Measurements from ENCODE around the gene HIVEP3. TPM values are rescaled to one million over a fixed set of nuclear protein-coding genes. Genes with fewer than 3 reads are reported as not detected.

The HIVEP3 gene
- total RNA-seq, 1 donor from 2014 or later, result 5.7 TPM

DNA sequence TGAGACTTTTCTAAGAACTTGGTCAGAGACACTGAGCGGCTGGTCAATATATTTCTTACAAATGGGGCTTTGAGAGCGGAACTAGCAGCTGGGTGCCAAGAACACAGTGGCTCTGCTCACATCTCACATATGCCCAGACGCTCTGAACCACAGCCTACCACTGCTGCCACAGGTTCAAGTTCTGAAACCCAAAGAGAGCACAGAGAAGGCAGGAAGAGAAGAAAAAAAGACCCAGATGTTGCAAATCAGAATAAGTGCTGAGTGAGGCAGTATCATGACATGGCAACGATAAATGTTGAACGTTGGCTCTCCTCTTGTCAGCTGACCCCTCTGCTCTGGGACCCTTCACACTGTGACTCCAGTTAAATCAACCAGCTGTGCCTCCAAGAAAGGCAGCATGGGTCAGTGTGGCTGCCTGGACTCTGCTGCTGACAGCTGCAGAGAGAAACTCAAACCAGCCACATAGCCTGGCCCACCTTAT, 26.4 kb downstream of the HIVEP3 start:
- H3K27ac ChIP-seq (replicated peaks), result peak overlapping the region; percentile 85
- no peaks in the 10 kb centered on the region for H3K9me3 ChIP-seq (replicated peaks)
- H3K4me3 ChIP-seq, result no peak overlapping the region
- peaks cover 57% of the 10 kb centered on the region for H3K4me1 ChIP-seq
- no peaks in the 10 kb centered on the region for H3K27me3 ChIP-seq (ENCODE audit: low read depth)
- TF ChIP-seq, protein P1, sequence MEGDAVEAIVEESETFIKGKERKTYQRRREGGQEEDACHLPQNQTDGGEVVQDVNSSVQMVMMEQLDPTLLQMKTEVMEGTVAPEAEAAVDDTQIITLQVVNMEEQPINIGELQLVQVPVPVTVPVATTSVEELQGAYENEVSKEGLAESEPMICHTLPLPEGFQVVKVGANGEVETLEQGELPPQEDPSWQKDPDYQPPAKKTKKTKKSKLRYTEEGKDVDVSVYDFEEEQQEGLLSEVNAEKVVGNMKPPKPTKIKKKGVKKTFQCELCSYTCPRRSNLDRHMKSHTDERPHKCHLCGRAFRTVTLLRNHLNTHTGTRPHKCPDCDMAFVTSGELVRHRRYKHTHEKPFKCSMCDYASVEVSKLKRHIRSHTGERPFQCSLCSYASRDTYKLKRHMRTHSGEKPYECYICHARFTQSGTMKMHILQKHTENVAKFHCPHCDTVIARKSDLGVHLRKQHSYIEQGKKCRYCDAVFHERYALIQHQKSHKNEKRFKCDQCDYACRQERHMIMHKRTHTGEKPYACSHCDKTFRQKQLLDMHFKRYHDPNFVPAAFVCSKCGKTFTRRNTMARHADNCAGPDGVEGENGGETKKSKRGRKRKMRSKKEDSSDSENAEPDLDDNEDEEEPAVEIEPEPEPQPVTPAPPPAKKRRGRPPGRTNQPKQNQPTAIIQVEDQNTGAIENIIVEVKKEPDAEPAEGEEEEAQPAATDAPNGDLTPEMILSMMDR (IDR thresholded peaks at IDR 0.05; ENCODE audit: borderline replicate concordance), result no peak
- no peaks in the 10 kb centered on the region for H3K36me3 ChIP-seq
- DNase-seq, result no peak
- intact Hi-C loops (cut with micrococcal nuclease), result no loop called here

DNA sequence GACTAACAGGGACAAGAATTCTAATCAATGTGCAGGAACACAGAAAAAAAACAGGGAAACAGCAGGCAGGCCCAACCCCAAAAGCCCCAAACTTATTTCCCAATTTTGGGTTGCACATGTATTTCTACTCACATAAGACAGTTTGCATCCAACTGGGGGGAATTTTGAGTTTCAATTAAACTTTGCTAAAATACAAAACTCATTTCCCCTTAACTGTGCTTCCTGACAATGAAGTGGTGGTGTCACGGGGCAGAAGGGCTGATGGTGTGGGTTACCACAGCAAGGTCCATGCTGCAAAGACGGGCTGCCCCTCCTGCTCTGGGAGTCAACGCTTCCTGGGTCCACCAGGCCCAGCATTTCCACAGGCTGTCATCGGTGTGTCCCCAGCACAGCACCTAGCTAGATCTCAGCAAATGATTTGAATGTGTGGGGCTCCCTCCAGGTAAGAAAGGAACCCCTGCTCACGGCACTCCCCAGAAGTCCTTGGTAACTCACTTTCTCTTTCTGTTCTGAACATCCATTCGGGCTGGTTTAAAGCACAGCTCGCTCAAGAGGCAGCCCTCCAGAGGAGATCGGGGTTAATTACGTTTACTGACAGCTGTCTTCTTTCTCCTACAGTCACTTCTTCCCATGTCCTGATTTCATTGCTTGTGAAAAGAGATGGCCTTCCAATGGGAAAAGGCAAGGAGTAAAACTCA, 27.4 kb downstream of the HIVEP3 start:
- Histone ChIP-seq H3K27ac (replicated peaks) (peak overlapping the region; percentile 85), H3K4me3 (peak overlapping the region; percentile 56), H3K36me3 (no peaks in the 10 kb centered on the region), H3K4me1 (peaks cover 53% of the 10 kb centered on the region), H3K27me3 (ENCODE audit: low read depth) (no peaks in the 10 kb centered on the region), H3K9me3 (replicated peaks) (no peaks in the 10 kb centered on the region)
- TF ChIP-seq, protein P1 (IDR thresholded peaks at IDR 0.05; ENCODE audit: borderline replicate concordance), result no peak
- no peak for DNase-seq
- intact Hi-C loops (cut with micrococcal nuclease), result no loop called here

DNA sequence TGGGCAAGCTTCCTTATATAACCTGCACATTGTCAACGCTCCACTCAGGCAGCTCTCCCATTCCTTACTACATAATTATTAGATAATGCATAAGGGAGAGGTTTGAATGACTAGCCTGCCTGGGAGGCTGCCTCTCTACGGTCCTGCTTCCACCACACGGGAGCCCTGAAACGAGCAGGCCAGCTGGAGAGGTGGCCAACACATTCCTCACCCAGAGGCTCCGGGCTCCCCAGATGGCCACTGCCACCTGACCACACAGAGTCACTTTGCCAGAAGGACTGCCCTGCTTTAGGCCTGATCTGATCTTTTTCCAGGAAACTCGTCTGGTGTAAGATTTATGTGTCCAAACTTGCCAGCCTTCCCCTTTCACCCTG, 27.9 kb downstream of the HIVEP3 start:
- Histone ChIP-seq H3K27me3 (ENCODE audit: low read depth) (no peaks in the 10 kb centered on the region), H3K27ac (replicated peaks) (peak overlapping the region; percentile 85), H3K4me3 (peak overlapping the region; percentile 56), H3K9me3 (replicated peaks) (no peaks in the 10 kb centered on the region), H3K4me1 (peaks cover 52% of the 10 kb centered on the region), H3K36me3 (no peaks in the 10 kb centered on the region)
- intact Hi-C loops (cut with micrococcal nuclease), result no loop called here
- DNase-seq, result peak; percentile 48
- TF ChIP-seq, protein P1 (IDR thresholded peaks at IDR 0.05; ENCODE audit: borderline replicate concordance), result no peak

DNA sequence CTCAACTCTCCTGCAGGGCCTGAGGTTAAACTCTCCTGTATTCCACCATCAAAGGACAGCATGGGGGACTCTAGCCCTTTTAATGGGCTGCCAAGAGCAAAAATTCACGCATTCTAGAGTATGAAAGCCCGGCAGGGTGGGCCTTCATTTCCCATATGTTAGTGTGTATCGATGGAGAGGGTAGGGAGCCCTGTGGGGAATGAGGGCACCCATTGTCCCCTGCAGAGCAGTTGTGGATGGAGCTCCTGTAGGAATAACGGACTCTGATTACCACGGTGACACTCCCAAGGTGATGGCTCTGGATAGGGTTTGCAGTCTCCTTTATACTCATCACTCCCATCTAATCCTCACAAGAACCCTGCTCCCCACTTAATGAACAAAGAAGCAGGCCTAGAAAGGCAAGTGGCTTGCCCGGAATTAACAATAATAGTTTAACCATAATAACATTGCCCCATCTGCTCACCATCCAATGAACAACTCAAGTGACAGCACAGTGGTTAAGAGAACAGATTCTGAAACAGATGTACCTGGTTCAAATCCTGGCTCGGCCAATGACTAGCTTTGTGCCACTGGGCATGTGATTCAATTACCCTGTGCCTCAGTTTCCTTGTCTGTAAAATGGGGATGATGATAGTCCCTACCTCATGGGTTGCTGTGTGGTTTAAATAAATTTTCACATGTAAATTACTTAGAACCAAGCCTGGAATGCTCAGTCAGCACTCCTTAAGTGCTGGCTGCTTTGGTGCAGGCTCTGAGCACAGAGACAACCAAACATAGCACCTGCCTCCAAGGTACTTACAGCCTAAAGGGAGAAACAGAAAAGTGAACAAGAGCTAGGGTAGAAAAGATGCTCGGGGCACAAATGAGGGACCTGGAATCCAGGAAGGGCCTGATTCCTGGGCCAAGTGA, 29.0 kb downstream of the HIVEP3 start:
- Histone ChIP-seq H3K36me3 (no peaks in the 10 kb centered on the region), H3K4me1 (peaks cover 49% of the 10 kb centered on the region), H3K27ac (replicated peaks) (peak overlapping the region; percentile 85), H3K4me3 (no peak overlapping the region), H3K9me3 (replicated peaks) (no peaks in the 10 kb centered on the region), H3K27me3 (ENCODE audit: low read depth) (no peaks in the 10 kb centered on the region)
- no peak for DNase-seq
- intact Hi-C loops (cut with micrococcal nuclease), result no loop called here
- TF ChIP-seq, protein P1 (IDR thresholded peaks at IDR 0.05; ENCODE audit: borderline replicate concordance), result no peak

DNA sequence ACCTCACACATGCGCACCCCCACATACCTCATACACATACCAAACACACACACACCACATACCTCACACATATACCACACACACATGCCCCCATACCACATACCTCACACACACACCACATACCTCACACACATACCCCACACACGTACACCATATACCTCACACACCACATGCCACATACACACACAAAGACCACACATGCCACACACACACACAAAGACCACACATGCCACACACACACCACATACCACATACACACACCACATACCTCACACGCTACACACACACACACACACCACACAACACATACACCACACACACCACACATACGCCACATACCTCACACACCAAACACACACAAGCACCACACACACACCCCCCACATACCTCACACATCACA, 30.0 kb downstream of the HIVEP3 start:
- Histone ChIP-seq H3K36me3 (no peaks in the 10 kb centered on the region), H3K9me3 (replicated peaks) (no peaks in the 10 kb centered on the region), H3K4me3 (no peak overlapping the region), H3K4me1 (peaks cover 52% of the 10 kb centered on the region), H3K27ac (replicated peaks) (no peak overlapping the region), H3K27me3 (ENCODE audit: low read depth) (no peaks in the 10 kb centered on the region)
- TF ChIP-seq, protein P1 (IDR thresholded peaks at IDR 0.05; ENCODE audit: borderline replicate concordance), result no peak
- DNase-seq, result no peak
- intact Hi-C loops (cut with micrococcal nuclease), result no loop called here

Measured in left ventricle myocardium inferior (tissue), 1 donor.